AML-193 (cell line): ENCODE results near the gene CACNA1D.

Experiments used
- DNase-seq, 2 experiments: peaks; one replicate each; lab custom pipeline; 2025; lab: John Stamatoyannopoulos, UW

Gene CACNA1D

DNA sequence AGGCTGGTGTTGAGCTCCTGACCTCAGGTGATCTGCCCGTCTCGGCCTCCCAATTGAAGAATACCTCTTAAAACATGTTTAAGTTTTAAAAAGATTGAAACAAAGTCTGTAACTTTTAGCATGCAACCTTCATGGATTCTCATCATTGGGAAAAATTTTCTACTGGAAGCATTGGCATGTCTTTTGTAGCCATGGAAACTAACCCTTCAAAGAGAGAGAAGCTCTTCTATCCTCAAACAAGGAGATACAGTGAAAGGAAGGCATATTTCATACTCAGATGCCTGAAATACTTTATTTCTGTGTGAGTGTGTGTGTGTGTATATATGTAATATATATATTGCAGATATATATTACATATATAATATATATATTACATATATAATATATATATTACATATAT lies 196.9 kb downstream of the CACNA1D start:
- no peak for DNase-seq

GRCh38 chr3:53691885-53692284 lies 197.5 kb downstream of the CACNA1D start:
- no peak for DNase-seq

DNA sequence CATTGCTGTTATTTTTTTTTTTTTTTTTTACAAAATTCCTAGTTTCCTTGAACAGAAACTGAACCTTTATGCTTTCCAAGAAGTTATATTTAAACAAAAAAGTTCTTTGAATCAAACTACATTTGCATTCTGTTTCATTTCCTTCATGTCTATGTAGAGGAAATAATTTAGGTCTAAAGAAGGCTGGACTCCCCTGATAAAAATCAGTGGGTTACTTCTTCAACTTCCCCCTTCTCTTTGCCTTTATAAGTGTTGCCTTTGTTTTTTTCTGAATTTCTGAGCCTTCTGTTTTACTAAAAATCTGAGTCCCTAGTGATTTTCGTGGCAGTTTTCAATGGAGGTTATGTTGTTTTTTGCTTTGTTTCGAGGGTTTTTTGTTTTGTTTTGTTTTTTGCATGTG lies 199.0 kb downstream of the CACNA1D start:
- no peak for DNase-seq

DNA sequence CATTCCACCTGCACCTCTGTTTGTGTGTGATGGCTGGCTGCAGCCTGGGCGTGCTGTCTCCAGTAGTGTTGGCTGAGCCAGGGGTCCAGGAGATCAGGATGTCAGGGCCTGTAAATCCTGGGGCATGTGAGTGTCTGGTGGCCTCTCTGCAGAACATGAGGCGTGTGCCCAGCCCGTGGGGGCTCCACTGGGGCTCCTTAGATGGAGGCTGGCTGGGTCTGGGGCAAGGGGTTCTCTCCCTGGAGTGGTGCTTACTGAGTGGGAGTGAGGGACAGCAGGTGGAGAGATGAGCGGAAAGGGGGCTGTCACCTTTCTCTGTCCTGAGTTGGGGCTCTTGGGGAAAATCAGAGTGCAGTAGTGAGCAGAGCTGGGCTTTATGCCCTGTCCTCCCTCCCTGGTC lies 199.6 kb downstream of the CACNA1D start:
- DNase-seq = no peak

GRCh38 chr3:53694666-53695323 lies 200.4 kb downstream of the CACNA1D start:
- DNase-seq = no peak

GRCh38 chr3:53695324-53695690 lies 200.9 kb downstream of the CACNA1D start:
- no peak for DNase-seq

- no peak for DNase-seq
Observed at GRCh38 chr3:53696401-53697172, 202.2 kb downstream of the CACNA1D start.

DNA sequence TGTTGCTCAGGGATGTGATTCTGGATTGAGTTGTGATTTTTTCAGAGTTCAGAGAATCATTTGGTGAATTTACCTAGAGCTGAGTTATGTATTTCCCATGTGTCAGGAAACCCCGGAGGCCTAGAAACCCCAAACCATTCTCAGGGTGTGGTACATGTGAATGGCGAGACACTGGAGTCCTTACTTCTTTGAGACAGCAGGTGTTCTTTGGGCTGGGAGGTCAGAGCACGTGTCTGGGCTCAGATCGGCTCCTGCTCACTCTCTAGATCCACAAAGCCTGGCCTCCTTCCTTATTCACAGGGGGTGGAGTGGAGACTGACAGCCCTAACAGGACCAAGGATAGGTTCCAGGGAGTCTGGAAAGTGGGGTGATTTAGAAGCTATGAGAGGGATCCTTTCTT lies 206.0 kb downstream of the CACNA1D start:
- DNase-seq = no peak

GRCh38 chr3:53702776-53703530 lies 208.5 kb downstream of the CACNA1D start:
- DNase-seq = no peak

DNA sequence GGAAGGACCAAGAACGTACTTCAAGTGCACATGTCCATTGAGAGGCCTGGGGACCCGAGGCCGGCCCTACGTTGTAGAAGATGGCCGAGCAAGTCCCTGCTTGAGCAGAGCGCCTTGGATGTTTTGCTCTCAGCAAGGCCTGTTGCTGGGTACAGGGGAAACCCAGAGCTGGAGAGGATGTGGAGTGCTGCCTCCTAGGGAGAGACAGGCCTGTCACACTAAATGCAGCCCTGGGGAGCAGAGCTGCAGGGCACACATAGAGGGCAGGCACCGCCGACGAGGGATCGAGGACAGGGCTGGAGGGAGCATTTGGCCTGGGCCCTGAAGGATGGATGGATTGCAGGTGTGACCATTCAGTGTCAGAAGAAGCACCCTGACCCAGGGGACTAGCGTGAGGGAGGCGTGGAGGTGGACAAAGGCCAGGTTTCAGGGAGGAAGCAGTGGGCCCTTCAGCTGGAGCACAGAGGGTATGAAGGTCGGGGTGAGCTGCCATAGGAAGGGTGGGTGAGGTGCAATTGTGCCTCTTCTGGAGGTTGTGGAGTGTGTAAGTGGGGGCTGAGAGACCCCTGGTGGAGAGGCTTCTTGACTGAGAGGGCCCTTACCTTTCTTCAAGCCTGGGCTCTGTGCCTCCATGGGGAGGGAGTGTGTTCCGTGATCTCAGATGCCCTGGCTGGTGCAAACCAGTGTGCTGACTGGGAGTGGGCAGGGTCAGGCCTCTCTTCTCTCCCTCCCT lies 209.4 kb downstream of the CACNA1D start:
- no peak for DNase-seq

GRCh38 chr3:53704363-53704725 lies 209.9 kb downstream of the CACNA1D start:
- no peak for DNase-seq

GRCh38 chr3:53705024-53705745 lies 210.8 kb downstream of the CACNA1D start:
- DNase-seq = no peak

- DNase-seq = no peak
Observed at GRCh38 chr3:53705774-53706173, 211.4 kb downstream of the CACNA1D start.

DNA sequence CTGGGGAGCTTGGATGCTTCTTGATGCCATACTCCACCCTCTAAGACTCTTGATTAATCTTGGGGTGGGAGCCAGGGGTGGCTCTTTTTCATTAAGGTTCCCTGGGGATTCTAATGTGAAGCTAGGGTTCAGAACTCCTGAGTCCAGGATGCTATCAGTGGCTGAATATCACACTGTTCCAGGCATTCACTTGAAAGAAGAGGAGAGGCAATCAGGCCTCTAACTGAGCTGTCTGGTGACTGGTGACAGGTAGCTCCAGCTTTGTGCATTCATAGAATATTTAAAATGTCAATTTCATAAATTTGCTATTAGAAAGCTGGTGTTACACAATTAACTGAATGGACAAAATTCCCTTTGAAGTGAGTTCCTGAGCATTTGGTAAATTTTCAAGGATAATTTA lies 212.8 kb downstream of the CACNA1D start:
- DNase-seq = no peak

- no peak for DNase-seq
Observed at GRCh38 chr3:53708001-53708621, 213.7 kb downstream of the CACNA1D start.

DNA sequence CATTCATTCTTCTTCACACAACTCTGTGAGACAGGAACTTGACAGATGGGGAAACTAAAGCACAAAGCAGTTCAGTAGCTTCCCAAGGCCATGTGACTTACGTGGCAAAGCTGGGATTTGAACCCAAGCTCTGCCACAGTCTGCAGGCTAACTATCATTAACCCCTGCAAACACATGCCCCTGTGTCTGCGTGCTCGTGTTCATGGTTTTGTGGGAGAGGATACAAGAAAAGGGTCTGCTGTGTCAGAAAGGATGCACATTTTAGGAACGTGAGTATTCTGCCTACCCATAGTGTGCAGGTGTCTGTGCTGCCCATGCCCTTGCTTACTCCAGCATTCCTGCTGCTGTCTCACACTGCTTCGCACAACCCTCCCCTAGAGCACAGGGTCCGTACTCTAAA lies 214.8 kb downstream of the CACNA1D start:
- DNase-seq = no peak

DNA sequence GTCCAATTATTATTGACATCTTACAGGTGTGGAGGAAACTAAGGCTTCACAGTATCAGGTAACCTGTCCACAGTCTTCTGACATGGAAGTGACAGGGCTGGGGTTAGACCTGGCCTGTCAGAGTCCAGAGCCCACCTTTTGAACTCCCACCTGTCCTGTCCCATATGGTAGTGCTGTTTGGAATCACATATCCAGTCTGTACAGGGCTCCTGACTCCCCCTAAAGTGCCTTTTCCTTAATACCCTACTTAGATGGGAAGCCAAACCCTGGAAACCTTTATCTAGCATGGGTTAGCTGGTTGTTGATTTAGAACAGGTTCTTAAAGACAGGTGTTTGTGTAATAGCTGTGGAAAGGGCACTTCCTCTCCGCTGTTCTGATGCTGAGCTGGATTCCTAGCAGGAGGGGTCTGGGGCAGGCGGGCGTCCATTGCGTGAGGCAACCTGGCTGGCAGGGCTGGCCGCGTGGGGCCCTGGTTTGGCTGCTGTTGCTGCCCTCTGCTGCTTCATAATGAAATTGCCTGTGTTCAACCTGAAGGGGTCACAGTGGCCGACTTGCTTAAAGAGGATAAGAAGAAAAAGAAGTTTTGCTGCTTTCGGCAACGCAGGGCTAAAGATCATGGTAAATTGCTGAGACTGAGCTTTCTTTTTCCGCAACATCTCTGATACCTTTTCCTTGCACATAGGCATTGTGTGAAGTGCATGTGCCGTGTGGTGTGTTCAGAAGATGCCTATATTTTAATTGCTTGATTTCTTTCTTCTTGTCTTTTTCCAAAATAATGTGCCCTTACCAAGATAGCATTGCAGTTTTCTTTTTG lies 215.7 kb downstream of the CACNA1D start:
- peak; percentile 58 to 70 for DNase-seq

- no peak for DNase-seq
Observed at GRCh38 chr3:53711387-53711786, 217.0 kb downstream of the CACNA1D start.

GRCh38 chr3:53712817-53713388 lies 218.5 kb downstream of the CACNA1D start:
- DNase-seq = no peak

DNA sequence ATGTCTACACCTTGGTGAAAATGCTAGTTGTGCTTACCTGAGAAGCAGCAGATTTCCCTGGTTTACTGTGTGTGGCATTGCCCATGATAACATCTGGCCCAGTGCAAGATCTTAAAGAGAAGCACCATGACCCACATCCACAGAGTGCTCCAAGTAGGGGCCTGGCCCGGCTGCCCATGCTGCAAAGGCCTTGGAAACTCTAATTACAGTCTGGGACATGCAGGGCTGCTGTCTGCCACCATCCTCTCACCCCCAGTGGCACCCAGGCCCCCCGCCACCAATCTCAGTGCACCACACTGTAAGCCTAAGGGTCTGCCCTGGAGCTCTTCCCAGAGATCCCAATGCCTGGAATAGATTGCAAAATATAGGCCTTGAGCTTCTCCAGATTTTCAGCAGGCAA lies 219.2 kb downstream of the CACNA1D start:
- DNase-seq = no peak
